ENCODE results near the gene SYNE4. TPM values are rescaled to one million over a fixed set of nuclear protein-coding genes. Genes with fewer than 3 reads are reported as not detected.
"Not testable (repeated sequence)": the region's sequence is repeated elsewhere in the genome, so short reads cannot be mapped to it uniquely, and the experiment has no call there.

SYNE4 gene
- total RNA-seq, 2 donors from 2014 or later, result 0.24 to 0.93 TPM

DNA sequence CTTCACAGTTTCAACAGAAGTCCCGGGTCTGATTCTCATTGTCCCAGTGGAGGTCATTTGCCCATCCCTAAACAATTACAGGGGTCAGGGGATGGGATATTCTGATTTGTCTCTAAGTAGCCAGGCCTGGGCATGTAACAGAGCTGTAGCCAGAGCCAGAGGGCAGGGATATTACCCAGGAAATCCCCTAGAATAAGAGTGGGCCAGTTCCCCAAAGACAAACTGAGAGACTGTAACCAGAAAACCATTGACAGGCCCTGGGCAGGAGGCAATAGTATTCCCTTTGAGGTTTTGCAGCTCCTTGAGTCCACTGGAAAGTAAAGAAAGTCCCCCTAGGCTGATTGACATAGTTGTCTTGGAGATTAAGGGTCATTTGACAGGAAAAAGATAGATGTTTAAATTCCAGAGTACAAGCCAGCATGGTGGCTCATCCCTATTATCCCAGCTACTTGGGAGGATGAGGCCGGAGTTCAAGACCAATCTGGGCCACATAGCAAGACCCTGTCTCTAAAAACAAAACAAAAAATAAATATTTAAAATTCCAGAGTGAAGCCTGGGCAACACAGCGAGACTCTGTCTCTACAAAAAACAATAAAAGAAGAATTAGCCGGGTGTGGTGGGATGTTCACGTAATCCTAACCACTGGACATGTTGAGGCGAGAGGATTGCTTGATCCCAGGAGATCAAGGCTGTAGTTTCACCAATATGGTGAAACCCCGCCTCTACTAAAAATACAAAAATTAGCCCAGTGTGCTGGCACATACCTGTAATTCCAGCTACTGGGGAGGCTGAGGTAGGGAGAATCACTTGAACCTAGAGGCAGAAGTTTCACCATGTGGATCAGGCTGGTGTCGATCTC, 15.5 kb downstream of the SYNE4 start:
- no peak for DNase-seq (ENCODE audit: low spot score)
- intact Hi-C loops (cut with DNase I), result no loop called here

DNA sequence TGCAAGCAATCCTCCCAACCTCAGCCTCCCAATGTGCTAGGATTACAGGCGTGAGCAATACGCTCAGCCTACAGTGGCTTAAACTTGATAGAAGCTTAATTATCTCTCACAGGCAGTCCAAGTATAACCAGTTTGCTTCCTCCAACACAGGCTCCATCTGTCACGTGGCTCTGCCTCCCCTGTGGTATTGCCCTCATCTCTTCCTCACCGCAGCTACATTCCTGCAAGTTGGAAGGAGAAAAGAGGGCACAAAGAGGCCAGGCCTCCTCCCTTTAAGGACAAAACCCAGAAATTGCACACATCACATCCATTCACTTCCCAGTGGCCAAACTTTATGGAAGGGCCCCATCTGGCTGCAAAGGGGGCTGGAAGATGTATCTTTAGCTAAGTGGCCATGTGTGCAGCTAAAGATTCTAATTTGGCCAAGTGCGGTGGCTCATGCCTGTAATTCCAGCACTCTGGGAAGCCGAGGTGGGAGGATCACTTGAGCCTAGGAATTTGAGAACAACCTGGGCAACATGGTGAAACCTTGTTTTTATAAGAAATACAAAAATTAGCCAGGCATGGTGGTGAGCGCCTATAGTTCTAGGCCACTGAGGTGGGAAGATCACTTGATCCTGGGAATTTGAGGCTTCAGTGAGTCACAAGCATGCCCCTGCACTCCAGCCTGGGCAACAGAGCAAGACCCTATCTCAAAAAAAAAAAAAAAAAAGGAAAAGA, 16.7 kb downstream of the SYNE4 start:
- intact Hi-C loops (cut with DNase I), result no loop called here

DNA sequence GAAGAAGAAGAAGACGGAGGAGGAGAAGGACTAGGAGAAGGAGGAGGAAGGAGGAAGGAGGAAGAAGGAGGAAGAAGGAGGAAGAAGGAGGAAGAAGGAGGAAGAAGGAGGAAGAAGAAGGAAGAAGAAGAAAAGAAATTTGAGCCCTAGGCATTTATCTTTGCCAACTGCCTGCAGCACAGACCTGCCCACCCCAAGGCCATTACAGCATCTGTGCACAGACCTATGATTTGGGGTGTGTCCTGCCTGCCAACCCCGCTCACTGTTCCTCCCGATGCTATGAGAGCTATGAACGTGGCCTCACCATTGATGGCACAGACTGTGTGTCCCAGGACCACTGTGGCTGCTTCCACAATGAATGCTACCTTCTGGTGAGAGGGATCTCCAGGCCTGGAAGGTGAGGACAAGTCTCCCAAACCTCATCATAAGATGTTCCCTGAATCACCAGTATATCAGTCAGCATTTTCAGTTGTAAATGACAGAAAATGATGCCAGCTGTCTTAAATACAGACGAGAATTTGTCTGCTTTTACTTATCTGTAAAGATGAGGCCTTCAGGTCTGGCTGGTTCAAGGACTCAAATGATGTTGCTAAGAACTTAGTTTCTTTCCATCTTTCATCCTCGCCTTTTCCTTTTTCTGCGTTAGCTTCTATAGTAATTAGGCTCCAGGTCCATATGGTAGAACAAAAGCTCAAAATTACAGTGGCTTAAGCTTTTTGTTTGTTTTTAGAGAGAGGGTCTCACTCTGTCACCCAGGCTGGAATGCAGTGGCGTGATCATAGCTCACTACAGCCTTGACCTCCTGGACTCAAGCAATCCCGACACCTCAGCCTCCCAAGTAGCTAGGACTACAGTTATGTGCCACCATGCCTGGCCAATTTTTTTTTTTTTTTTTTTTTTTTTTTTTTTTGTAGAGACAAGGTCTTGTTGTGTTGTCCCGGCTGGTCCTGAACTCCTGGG, 17.6 kb downstream of the SYNE4 start:
- DNase-seq (ENCODE audit: low spot score), result no peak
- intact Hi-C loops (cut with DNase I), result no loop called here

More for the DNA sequence above, 16.7 kb downstream of the SYNE4 start:
- no peak for DNase-seq (ENCODE audit: low spot score)

DNA sequence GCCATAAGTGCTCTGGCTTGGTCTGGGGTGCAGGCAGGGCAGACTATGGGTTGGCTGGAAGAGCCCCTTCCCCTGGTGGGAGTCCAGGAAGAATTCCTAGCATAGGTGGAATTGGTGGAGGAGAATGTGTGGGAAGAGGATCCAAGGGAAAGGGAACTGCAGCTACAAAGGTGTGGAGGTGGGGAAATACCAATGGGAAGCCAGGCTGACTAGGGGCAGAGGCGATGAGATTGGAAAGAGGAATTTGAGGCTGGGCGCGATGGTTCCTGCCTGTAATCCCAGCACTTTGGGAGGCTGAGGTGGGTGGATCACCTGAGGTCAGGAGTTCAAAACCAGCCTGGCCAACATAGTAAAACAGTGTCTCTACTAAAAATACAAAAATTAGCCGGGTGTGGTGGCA, 18.5 kb downstream of the SYNE4 start:
- DNase-seq (ENCODE audit: low spot score), result no peak
- intact Hi-C loops (cut with DNase I), result no loop called here

DNA sequence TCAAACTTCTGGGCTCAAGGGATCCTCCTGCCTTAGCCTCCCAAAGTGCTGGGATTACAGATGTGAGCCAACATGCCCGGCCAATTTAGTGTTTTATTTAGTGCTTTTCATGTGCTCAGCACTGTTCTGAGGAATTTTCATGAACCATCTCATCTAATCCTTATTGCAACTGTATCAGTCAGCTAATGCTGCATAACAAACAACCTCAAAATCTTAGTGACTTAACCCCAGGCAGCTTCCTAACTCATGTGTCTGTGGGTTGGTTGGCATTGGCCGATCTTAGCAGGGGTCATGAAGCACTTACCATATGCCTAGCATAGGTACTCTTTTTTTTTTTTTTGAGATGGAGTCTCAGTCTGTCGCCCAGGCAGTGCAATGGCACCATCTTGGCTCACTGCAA, 19.8 kb downstream of the SYNE4 start:
- intact Hi-C loops (cut with DNase I), result no loop called here
- no peak for DNase-seq (ENCODE audit: low spot score)

DNA sequence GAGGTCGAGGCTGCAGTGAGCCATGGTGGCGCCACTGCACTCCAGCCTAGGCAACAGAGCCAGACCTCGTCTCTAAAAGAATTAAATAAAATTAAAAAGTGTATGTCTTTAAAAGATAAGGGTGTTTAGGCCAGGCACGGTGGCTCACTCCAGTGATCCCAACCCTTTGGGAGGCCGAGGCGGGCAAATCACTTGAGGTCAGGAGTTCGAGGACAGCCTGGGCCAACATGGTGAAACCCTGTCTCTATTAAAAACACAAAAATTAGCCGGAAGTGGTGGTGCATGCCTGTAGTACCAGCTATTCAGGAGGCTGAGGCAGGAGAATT, 21.1 kb downstream of the SYNE4 start:
- intact Hi-C loops (cut with DNase I), result no loop called here

DNA sequence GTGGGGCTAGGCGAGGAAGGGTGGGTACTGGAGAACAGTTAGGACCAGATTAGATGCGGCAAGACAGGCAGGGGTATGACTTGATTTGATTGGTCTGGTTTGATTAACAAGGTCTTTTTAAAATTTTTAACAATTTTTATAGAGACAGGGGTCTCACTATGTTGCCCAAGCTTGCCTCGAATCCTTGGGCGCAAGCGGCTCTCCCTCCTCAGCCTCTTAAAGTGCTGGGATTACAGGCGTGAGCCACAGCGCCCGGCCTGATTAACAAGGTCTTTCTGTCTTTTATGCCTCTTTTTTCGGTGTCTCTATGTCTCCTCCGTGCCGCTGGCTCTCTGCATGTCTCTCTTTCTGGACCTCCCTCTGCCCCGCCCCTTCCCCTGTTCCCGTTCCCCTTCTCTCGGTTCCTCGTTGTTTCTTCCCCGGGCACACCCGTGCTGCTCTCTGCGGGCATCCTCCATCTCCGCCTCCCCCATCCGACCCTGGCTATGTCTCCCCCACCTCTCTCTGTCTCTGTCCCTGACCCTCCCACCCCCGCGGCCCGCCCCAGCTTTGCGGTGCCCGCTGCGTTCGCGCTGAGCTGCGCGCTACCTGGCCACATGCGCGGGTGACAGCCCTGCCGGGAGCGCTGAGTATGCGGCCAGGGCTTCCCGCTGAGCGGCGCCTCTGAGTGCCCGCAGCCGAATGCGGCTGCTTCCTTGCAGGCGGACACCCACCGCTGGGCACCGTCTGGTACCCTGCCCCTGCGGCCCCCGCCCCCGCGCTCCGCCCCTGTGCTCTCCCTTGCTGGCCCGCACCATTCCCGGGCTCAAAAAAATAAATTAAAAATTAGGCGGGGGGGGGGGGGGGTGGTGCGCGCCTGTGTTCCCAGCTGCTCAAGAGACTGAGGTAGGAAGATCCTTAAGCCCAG, 21.7 kb downstream of the SYNE4 start:
- DNase-seq (ENCODE audit: low spot score), result no peak
- intact Hi-C loops (cut with DNase I), result no loop called here

More for the DNA sequence above, 21.1 kb downstream of the SYNE4 start:
- no peak for DNase-seq (ENCODE audit: low spot score)

DNA sequence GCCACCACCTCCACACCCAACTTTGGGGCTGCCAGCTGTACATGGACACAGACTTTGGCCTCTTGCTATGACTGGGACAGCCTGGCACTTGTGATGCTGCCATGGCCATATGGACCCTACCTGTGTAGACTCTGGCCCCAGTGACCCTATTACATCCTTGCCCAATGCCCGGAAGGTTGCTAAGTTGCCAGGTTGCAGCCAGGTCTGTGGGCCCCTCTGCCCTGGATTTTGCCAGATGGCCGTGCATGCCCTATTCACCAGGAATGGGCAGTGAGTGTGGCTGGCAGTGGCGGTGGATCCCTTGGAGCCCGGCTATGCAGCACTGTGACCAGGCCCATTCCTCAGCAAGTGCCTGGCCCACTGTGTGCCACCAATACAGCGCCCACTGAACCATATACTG, 22.5 kb downstream of the SYNE4 start:
- intact Hi-C loops (cut with DNase I), result no loop called here
- no peak for DNase-seq (ENCODE audit: low spot score)

DNA sequence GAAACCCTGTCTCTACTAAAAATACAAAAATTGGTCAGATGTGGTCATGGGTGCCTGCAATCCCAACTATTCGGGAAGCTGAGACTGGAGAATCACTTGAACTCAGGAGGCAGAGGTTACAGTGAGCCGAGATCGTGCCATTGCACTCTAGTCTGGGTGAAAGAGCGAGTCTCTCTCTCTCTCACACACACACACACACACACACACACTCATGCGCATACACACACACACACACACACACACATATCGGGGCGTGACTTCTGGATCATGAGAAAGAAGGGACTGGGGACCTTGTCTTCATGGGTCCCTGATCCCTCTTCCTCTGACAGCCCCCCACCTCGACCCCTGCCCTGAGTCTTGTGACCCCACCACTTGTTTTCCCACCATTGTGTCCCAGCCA, 25.4 kb downstream of the SYNE4 start:
- intact Hi-C loops (cut with DNase I), result no loop called here
- DNase-seq (ENCODE audit: low spot score), result no peak

DNA sequence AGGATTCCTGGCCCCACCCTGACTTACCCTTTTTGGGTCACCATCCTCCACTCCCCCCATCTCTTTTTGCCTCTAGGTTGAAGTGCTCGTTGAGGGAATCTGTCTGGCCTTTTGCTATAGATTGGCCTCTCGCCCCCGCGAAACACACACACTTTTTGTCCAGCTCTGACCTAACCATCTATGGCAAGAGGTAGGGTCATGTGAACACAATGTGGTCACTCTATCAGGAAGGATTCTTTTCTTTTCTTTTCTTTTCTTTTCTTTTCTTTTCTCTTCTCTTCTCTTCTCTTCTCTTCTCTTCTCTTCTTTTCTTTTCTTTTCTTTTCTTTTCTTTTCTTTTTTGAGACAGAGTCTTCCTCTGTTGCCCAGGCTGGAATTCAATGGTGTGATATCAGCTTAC, 27.6 kb downstream of the SYNE4 start:
- intact Hi-C loops (cut with DNase I); DNase-seq (ENCODE audit: low spot score): not testable (repeated sequence)

DNA sequence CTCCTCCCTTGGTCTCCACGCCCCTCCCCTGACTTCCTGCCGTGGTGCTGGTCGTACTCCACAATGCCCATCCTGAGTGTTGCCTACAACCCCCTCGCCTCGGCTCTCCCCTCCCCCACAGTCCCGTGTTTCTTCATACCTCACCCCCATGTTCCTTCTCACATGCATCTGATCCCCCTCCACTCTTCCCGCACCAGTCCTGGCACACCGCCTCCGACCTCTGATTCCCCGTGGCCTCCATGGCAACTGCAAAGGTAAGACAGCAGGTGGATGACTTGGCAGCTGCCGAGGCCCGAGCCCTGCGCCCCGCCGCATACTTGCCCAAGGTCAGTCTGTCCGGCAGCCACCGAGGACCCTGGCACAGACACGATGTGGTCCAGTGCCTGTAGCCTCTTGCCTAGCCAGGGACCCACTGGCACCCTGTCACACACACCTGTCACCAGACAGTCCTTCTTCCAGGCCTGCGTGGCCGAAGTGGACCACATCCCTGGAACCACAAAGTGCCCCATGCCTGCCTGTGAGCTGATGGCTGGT, 29.7 kb downstream of the SYNE4 start:
- no peak for DNase-seq (ENCODE audit: low spot score)
- intact Hi-C loops (cut with DNase I), result no loop called here

DNA sequence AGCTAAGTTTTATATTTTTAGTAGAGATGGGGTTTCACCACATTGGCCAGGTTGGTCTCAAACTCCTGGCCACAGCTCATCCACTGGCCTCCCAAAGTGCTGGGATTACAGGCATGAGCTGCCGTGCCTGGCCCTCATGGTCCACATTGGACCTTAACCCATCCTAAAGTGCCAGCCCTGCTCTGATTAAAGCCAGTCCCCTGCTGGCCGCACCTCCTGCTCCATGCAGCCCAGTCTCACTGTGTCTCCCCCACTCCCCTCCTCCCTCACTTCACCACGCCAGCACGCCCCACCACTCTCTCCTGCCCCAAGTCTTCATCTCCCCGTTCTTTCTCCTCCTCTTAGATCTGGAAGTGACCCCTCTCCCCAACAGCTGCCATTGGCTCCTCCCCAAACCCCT, 30.3 kb downstream of the SYNE4 start:
- DNase-seq (ENCODE audit: low spot score), result no peak
- intact Hi-C loops (cut with DNase I), result no loop called here

DNA sequence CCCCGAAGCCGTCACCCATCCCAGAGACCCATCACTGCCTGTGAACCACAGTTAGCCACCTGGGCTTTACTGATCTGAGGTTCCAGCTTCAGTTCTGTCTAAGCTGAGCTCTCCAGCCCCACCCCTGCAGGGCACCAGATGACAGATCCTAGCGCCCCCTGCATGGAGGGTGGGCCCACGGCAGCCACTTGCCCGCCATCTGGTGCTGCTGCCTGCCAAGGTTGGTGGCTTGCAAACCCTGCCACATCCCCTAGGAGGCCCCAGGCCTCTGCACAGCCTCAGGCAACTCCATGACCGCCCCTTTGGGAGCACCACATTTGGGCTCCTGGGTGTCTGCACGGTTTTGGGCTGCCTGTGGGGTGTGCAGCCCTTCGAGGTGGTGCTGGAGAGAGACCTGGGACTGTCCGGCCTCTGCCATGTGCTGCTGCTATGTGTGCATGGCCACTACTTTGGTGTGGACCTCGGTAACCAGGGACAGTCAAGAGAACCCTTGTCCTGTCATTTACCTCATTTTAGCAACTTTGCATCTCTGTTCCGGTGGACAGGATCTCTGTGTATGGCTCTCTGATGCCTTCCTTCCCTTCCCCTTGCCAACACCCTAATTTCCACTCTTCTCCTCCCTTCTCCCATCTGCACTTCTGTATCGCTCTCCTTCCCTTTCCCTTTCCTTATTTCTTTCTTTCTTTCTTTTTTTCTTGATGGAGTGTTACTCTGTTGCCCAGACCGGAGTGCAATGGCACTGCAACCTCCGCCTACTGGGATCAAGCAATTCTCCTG, 31.0 kb downstream of the SYNE4 start:
- DNase-seq (ENCODE audit: low spot score), result no peak
- intact Hi-C loops (cut with DNase I), result no loop called here

DNA sequence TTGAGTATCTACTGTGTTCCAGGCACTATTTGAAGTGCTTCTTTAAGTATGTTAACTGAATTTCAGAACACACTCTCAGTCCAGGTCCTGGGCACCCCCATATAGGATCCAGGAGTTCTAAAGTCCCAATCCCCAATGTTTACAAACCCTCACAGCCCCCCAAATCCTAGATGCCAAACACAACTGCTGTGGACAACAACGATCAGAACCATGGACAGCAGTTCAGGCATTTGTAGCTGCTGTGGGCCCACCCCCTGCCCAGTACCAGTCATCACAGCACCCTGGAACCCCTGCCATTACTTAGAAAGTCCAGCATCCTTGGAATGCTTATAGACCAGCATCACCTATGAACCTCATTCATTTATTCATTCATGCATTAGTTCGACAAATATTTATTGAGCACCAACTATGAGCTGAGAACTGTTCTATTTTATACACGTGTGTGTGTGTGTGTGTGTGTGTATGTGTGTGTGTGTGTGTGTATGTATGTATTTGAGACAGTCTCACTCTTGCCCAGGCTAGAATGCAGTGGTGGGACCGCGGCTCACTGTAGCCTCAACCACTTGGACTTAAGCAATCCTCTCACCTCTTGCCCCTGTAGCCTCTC, 32.9 kb downstream of the SYNE4 start:
- intact Hi-C loops (cut with DNase I), result no loop called here
- no peak for DNase-seq (ENCODE audit: low spot score)

DNA sequence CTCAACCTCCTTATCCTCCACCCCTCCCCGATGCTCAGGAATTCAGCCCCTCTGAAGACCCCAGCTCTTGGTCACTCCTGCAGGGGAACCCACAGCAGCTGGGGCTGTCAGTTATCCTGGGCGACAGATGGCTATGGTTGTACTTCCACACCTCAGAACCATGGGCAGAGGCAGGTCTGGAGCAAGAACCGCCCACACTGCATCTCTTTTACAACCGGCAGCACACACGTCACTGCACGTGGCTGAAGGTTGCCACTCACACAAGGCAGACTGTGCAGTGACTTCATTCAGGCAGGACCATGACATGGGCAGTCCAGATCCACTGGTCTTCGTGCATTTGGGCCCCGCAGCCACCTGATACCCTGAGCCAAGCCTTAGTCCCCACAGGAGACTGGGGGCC, 35.1 kb downstream of the SYNE4 start:
- intact Hi-C loops (cut with DNase I), result no loop called here
- DNase-seq (ENCODE audit: low spot score), result no peak

DNA sequence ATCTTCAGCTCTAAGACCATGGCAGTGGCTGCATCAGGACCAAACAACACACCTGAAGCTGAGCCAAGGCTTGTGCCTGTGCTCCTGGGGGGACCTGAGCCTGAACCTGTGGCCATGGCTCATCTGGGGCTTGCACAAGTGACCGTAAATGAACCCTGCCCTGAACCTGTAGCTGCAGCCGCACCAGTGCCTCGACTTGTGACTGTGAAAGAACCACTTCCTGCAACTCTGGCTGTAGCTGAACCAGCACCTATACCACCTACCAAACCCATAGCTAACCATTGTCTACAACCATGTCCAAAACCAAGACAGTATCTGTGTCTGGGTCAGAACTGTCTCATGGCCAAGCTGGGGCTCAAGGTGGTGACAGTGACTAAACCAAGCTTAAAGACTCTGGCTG, 41.8 kb downstream of the SYNE4 start:
- DNase-seq (ENCODE audit: low spot score), result no peak
- intact Hi-C loops (cut with DNase I), result no loop called here

DNA sequence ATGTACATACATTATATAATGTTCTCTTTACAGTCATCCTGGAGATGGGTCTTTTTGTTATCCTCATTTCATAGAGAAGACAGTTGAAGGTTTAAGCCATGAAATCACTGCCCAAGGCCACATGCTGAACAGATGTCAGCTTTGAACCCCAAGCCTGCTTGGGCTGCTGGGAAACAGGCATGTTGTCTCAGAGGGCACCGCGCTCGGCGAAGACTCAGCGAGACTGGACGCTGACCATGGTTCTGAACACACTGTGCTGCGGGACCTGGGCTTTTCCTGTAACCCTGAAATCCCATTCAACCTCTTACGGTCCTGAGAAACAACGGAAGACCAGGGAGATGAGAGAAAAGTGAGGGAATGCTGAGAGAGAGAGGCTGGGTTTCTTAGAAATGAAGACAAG, 45.1 kb downstream of the SYNE4 start:
- intact Hi-C loops (cut with DNase I), result no loop called here
- DNase-seq (ENCODE audit: low spot score), result no peak
